Measurements from ENCODE around the gene PALD1.

- TF ChIP-seq CTCF (IDR thresholded peaks at IDR 0.05) (no peak), POLR2A (IDR thresholded peaks at IDR 0.05) (no peak)
Measured at GRCh38 chr10:70576803-70577517, 98.4 kb downstream of the PALD1 start.

All from lower leg skin (tissue), 3 donors.